Retinal pigment epithelial cell (primary cell): Measurements from ENCODE around the gene SALL1.

Experiments
- DNase-seq: peaks from one replicate; pipeline ENCODE4 v3.0.0-alpha.2; 2010; ENCODE audit warnings: low read depth
- H3K4me3 ChIP-seq: 2 replicates; pipeline ENCODE4 v1.5.1; 2011; ENCODE audit warnings: mild to moderate bottlenecking, low read length, control low read depth, moderate library complexity
- CTCF ChIP-seq: conservative IDR thresholded peaks from 2 replicates; pipeline ENCODE4 v1.5.1; 2011; ENCODE audit warnings: low read depth, low read length, control low read depth, inconsistent platforms

The SALL1 gene

GRCh38 chr16:51165043-51165442 is 14.0 kb upstream of the SALL1 start:
- H3K4me3 ChIP-seq: no peak overlapping the region
- TF ChIP-seq CTCF: no peak
- no peak for DNase-seq

- H3K4me3 ChIP-seq: no peak overlapping the region
- no peak for TF ChIP-seq CTCF
- no peak for DNase-seq
Observed at GRCh38 chr16:51164574-51164973, 13.5 kb upstream of the SALL1 start.

GRCh38 chr16:51163894-51164566 is 13.0 kb upstream of the SALL1 start:
- no peak for DNase-seq
- no peak for TF ChIP-seq CTCF
- no peak overlapping the region for H3K4me3 ChIP-seq

- no peak for TF ChIP-seq CTCF
- no peak overlapping the region for H3K4me3 ChIP-seq
- DNase-seq: no peak
Observed at GRCh38 chr16:51163366-51163765, 12.3 kb upstream of the SALL1 start.

- H3K4me3 ChIP-seq: no peak overlapping the region
- no peak for TF ChIP-seq CTCF
- DNase-seq: no peak
Observed at GRCh38 chr16:51161440-51162195, 10.5 kb upstream of the SALL1 start.

- no peak for DNase-seq
- no peak overlapping the region for H3K4me3 ChIP-seq
- TF ChIP-seq CTCF: no peak
Observed at GRCh38 chr16:51159865-51160264, 8.8 kb upstream of the SALL1 start.

GRCh38 chr16:51159296-51159695 is 8.2 kb upstream of the SALL1 start:
- DNase-seq: no peak
- no peak for TF ChIP-seq CTCF
- no peak overlapping the region for H3K4me3 ChIP-seq
